K562 (cell line): ENCODE data around the gene PACRG. TPM values are rescaled to one million over a fixed set of nuclear protein-coding genes. Genes with fewer than 3 reads are reported as not detected.

Experiments
- ATAC-seq: fragments of 200-7000 bp; cut with Tn5 transposase; 3 replicates; pipeline ENCODE4 v1.9.1; 2020; ENCODE audit warnings: moderate library complexity
- BruUV-seq: library from RNA; stranded (reverse); fragments of 400-500 nt; replicated peaks from 2 replicates; lab custom pipeline; 2021; lab: Mats Ljungman, UMichigan
- CTCF ChIA-PET: fragments of 300-600 bp; formaldehyde crosslinking; extraction: SDS; loops from one replicate; lab custom pipeline; 2021; ENCODE audit warnings: low intra/inter-chr PET ratio; lab: Yijun Ruan, JAX
- POLR2A ChIA-PET: fragments of 300-600, 350-650 bp; sonication (Branson Sonifier 250); formaldehyde crosslinking; extraction: SDS; loops from one replicate; lab custom pipeline; 2021; ENCODE audit warnings: antibody characterized with exemption, inconsistent platforms; lab: Yijun Ruan, JAX
- DNase-seq, 4 experiments: peaks; one replicate each; pipeline versions ENCODE4 v3.0.0 to v3.0.0-alpha.2; 2011 to 2018; ENCODE audit warnings: low spot score in 3 of 4, mixed read lengths in 3 of 4; ENCODE audit errors: extremely low read depth in 1 of 4
- FAIRE-seq: peaks from 2 replicates; lab custom pipeline; 2011; peaks lifted over from hg19 to GRCh38; lab: Jason Lieb, UNC
- H2AFZ ChIP-seq: 2 replicates; pipeline ENCODE4 v1.6.0; 2011; ENCODE audit warnings: low read depth, low read length, control low read depth, inconsistent platforms
- H3K27ac ChIP-seq: fragments of 200-600 bp; 3 replicates; pipeline ENCODE4 v1.8.0; 2011; ENCODE audit warnings: low read depth, mild to moderate bottlenecking, control low read depth, inconsistent platforms, low read length, moderate library complexity, mixed read lengths; ENCODE audit errors: extremely low read depth
- H3K27me3 ChIP-seq, 2 experiments: fragments of 300-600 bp in 1 of 2; 2 replicates in 1 of 2; 3 replicates in 1 of 2; pipeline versions ENCODE4 v1.6.0 to v1.8.0; 2011; ENCODE audit warnings: inconsistent platforms in 2 of 2, low read length in 2 of 2, mild to moderate bottlenecking in 1 of 2, mixed read lengths in 1 of 2, moderate library complexity in 1 of 2; ENCODE audit not compliant: control insufficient read depth in 2 of 2, insufficient read depth in 2 of 2
- H3K36me3 ChIP-seq: fragments of 300-600 bp; 3 replicates; pipeline ENCODE4 v1.8.0; 2011; ENCODE audit warnings: mild to moderate bottlenecking, low read length, inconsistent platforms; ENCODE audit not compliant: control insufficient read depth, insufficient read depth
- H3K4me1 ChIP-seq, 2 experiments: fragments of 200-600 bp in 1 of 2; replicated peaks in 1 of 2; 2 replicates in 1 of 2; 3 replicates in 1 of 2; pipeline versions ENCODE4 v1.5.1 to v1.8.0; 2011; ENCODE audit warnings: inconsistent platforms in 2 of 2, low read length in 2 of 2, mild to moderate bottlenecking in 1 of 2, mixed read lengths in 1 of 2, moderate library complexity in 1 of 2; ENCODE audit not compliant: control insufficient read depth in 2 of 2, insufficient read depth in 2 of 2
- H3K4me2 ChIP-seq: 2 replicates; pipeline ENCODE4 v1.6.1; 2011; ENCODE audit warnings: low read length, control low read depth, inconsistent platforms, mixed read lengths; ENCODE audit not compliant: insufficient read depth
- H3K4me3 ChIP-seq: fragments of 200-600 bp; sonication (generic), shearing (Covaris generic); 2 replicates; pipeline ENCODE4 v1.5.1; 2016; ENCODE audit warnings: control low read depth, inconsistent platforms
- H3K79me2 ChIP-seq: fragments of 200-600 bp; 3 replicates; pipeline ENCODE4 v1.8.0; 2011; ENCODE audit warnings: low read length, inconsistent platforms; ENCODE audit not compliant: control insufficient read depth, insufficient read depth
- H3K9ac ChIP-seq, 2 experiments: 2 replicates each; pipeline versions ENCODE4 v1.6.0 to v1.6.1; 2011; ENCODE audit warnings: low read depth in 2 of 2, low read length in 2 of 2, control low read depth in 1 of 2, inconsistent platforms in 1 of 2, mild to moderate bottlenecking in 1 of 2, mixed read lengths in 1 of 2; ENCODE audit not compliant: insufficient read depth in 1 of 2
- H3K9me1 ChIP-seq: one replicate; pipeline ENCODE4 v1.6.0; 2011; ENCODE audit warnings: inconsistent platforms, mild to moderate bottlenecking, low read length, moderate library complexity; ENCODE audit not compliant: control insufficient read depth, insufficient read depth
- H3K9me3 ChIP-seq: replicated peaks from 2 replicates; pipeline ENCODE4 v1.5.1; 2011; ENCODE audit warnings: low read depth, low read length, inconsistent platforms; ENCODE audit not compliant: control insufficient read depth, insufficient read depth
- H4K20me1 ChIP-seq: replicated peaks from 2 replicates; pipeline ENCODE4 v1.6.1; 2011; ENCODE audit warnings: low read length, inconsistent platforms, mixed read lengths; ENCODE audit not compliant: control insufficient read depth, insufficient read depth
- ATF6 ChIP-seq: sonication (generic); formaldehyde crosslinking; IDR thresholded peaks from 2 replicates; pipeline ENCODE4 v1.4.0; 2020; ENCODE audit warnings: mild to moderate bottlenecking, missing genetic modification reagents
- BCLAF1 ChIP-seq, 2 experiments: fragments of 450-650 bp in 1 of 2; IDR thresholded peaks; 2 replicates each; pipeline ENCODE4 v1.6.1; 2011 to 2017; ENCODE audit warnings: low read depth in 2 of 2, antibody characterized with exemption in 1 of 2, borderline replicate concordance in 1 of 2, low read length in 1 of 2, mild to moderate bottlenecking in 1 of 2, mixed read lengths in 1 of 2; ENCODE audit not compliant: control insufficient read depth in 1 of 2
- HCFC1 ChIP-seq: IDR thresholded peaks from 2 replicates; pipeline ENCODE4 v1.6.1; 2012; ENCODE audit warnings: low read depth, low read length, improper control_type of control experiment
- HDAC3 ChIP-seq: fragments of 450-650 bp; IDR thresholded peaks from 2 replicates; pipeline ENCODE4 v1.6.1; 2018; ENCODE audit warnings: borderline replicate concordance, mild to moderate bottlenecking, moderate library complexity; ENCODE audit not compliant: partially characterized antibody
- RREB1 ChIP-seq: fragments of 250-450 bp; sonication (Bioruptor Pico); IDR thresholded peaks from 2 replicates; pipeline ENCODE4 v1.4.0; 2020
- ZC3H4 ChIP-seq: sonication (generic); formaldehyde crosslinking; IDR thresholded peaks from 2 replicates; pipeline ENCODE4 v1.9.0; 2021; ENCODE audit warnings: missing genetic modification reagents, borderline replicate concordance
- ZNF134 ChIP-seq: fragments of 250-450 bp; sonication (Bioruptor Pico); conservative IDR thresholded peaks from 2 replicates; pipeline ENCODE4 v1.4.0; 2020
- WGBS: fragments of 100-300 bp; shearing (Covaris generic); methylation state at CpG from one replicate; pipeline ENCODE4 v1.1.6; 2016; ENCODE audit warnings: low coverage, mixed read lengths; ENCODE audit not compliant: insufficient coverage; ENCODE audit errors: missing lambda C conversion rate; 5-methylcytosine and 5-hydroxymethylcytosine counted together
- in situ Hi-C: fragments of 300-500 bp; cut with MboI; formaldehyde crosslinking; loops from 4 replicates; pipeline ENCODE4 v1.15.0; 2018; ENCODE audit warnings: inconsistent platforms, mixed read lengths
- intact Hi-C: fragments of 100-400 bp; cut with micrococcal nuclease; formaldehyde crosslinking; loops from 2 replicates; pipeline ENCODE4 v1.14.2; 2022
- polyA plus RNA-seq, 8 experiments: library from polyadenylated mRNA; depleted of rRNA in 4 of 8; stranded (reverse) in 5 of 8; unstranded in 3 of 8; fragments of >200 nt; fragmentation: Nextera tagmentation in 2 of 8; fragmentation: Illumina TruSeq in 1 of 8; extraction: Ambion mirVana in 2 of 8; extraction: Trizol in 1 of 8; gene quantifications; 2 replicates each; pipeline versions ENCODE4 v1.2.1 to v1.2.3, GENCODE V29; 2011 to 2014; ENCODE audit warnings: inconsistent platforms in 1 of 8, missing spikeins in 1 of 8
- total RNA-seq, 7 experiments: library from RNA; depleted of rRNA in 6 of 7; stranded (reverse); fragments of >200 nt in 6 of 7; fragmentation: Illumina TruSeq in 2 of 7; extraction: Trizol in 2 of 7; gene quantifications; 2 replicates each; pipeline versions ENCODE4 v1.2.1 to v1.2.3, GENCODE V29; 2011 to 2021; ENCODE audit warnings: low replicate concordance in 1 of 7

Gene PACRG
- total and polyA plus RNA-seq, 9 of the 15 experiments (the other 6 are each of a cell fraction or from before 2014, with no cell fraction given), result 0.04 TPM; not detected in 8

GRCh38 chr6:163249651-163250101 lies 521.9 kb downstream of the PACRG start:
- no peaks in the 10 kb centered on the region for H4K20me1 ChIP-seq
- no peak overlapping the region for H3K4me2 ChIP-seq
- no peak overlapping the region for H2AFZ ChIP-seq
- under 1% methylated on average over 8 of the region's 8 CpGs for WGBS
- peaks cover 11 to 30% of the 10 kb centered on the region in 2 experiments for H3K27me3 ChIP-seq
- H3K9ac ChIP-seq, result no peak overlapping the region
- CTCF ChIA-PET, result no interaction called here
- ATAC-seq, result no peak
- H3K4me1 ChIP-seq, result 0 out of 5 replicates have a peak, but pooled peaks cover 0 to 4% of the 10 kb centered on the region in 2 experiments
- H3K4me3 ChIP-seq, result no peak overlapping the region
- no peak overlapping the region for H3K27ac ChIP-seq
- intact Hi-C loops, result no loop called here
- in situ Hi-C loops, result no loop called here
- no peak for DNase-seq
- no peaks in the 10 kb centered on the region for H3K79me2 ChIP-seq
- no peaks in the 10 kb centered on the region for H3K9me3 ChIP-seq
- no peaks in the 10 kb centered on the region for H3K9me1 ChIP-seq
- no TSS peak for BruUV-seq
- POLR2A ChIA-PET, result no interaction called here
- no peak for FAIRE-seq
- no peaks in the 10 kb centered on the region for H3K36me3 ChIP-seq
- TF ChIP-seq BCLAF1 (IDR thresholded peaks at IDR 0.05; ENCODE audit: borderline replicate concordance in 1 of 2, control insufficient read depth in 1 of 2, low read depth in 2 of 2, low read length in 1 of 2) (no peak), ATF6 (CRISPR knock-in tag) (no peak), RREB1 (CRISPR knock-in tag) (no peak), ZNF134 (CRISPR knock-in tag) (no peak), ZC3H4 (CRISPR knock-in tag) (no peak), HDAC3 (no peak), HCFC1 (no peak)
